GM10266 (cell line): ENCODE results near the gene MYO1E.
"Not testable (repeated sequence)": the region's sequence is repeated elsewhere in the genome, so short reads cannot be mapped to it uniquely, and the experiment has no call there.

Experiments
- DNase-seq: peaks from one replicate; pipeline ENCODE4 v3.0.0; 2012; ENCODE audit errors: extremely low spot score
- TF ChIP-seq, protein P1 (sequence below): IDR thresholded peaks from 2 replicates; pipeline ENCODE4 v1.5.1; 2012; ENCODE audit warnings: mild to moderate bottlenecking, low read depth; ENCODE audit not compliant: control insufficient read depth, insufficient read depth; ENCODE audit errors: missing control alignments

Gene MYO1E

DNA sequence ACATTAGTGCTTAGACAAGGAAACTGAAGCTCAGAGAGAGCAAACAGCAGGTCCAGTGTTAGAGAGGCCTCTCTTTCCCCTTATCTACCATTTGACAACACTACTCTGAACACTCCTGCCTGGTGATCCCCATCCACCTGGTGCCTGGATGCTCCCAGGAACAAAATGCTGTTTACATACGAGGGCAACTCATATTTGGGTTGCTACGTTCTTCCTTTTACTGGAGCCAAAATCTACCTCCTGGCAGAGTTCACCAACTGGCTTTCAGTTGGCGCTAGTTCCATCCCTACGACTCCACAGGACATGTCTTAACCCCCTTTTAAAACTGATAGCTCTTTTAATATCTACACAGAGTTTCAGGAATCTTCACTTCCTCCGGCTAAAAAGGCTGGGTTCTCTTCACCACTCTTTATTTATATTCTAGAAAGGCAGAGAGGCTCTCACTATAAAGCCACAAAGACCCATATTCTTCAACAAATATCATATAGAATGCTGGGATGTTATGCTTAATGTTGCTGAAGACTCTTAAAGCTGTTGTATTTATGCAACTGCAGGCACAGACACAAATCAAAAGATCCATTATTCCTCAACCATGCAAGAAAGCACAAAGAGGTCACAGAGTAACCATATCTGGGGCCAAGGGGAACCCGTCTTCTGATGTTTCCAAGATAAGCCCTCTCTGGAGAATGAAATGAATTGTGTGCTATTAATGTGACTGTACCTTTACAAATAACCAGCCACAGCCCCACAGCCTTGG is 219.8 kb downstream of the MYO1E start:
- TF ChIP-seq, protein P1, sequence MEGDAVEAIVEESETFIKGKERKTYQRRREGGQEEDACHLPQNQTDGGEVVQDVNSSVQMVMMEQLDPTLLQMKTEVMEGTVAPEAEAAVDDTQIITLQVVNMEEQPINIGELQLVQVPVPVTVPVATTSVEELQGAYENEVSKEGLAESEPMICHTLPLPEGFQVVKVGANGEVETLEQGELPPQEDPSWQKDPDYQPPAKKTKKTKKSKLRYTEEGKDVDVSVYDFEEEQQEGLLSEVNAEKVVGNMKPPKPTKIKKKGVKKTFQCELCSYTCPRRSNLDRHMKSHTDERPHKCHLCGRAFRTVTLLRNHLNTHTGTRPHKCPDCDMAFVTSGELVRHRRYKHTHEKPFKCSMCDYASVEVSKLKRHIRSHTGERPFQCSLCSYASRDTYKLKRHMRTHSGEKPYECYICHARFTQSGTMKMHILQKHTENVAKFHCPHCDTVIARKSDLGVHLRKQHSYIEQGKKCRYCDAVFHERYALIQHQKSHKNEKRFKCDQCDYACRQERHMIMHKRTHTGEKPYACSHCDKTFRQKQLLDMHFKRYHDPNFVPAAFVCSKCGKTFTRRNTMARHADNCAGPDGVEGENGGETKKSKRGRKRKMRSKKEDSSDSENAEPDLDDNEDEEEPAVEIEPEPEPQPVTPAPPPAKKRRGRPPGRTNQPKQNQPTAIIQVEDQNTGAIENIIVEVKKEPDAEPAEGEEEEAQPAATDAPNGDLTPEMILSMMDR: no peak
- DNase-seq: no peak

DNA sequence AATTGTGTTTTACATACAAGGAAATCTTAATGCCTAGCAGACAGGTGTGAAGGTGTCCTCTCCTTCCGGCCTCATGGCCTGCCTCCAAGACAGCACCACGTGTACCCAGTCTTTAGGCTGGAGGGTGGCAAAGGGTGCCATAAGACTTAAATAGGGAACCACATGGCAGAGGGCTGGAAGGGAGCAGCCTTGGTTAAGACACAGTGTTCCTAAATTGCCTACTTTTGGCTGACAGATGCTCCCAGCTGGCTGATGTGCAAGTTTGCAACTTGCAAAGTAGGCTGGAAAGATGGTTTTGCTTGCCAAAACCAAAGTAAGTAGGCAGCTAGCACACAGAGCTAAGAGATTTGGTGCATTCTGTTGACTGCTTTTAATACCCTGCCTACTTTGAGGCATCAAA is 222.5 kb downstream of the MYO1E start:
- TF ChIP-seq, protein P1: no peak
- DNase-seq: no peak

DNA sequence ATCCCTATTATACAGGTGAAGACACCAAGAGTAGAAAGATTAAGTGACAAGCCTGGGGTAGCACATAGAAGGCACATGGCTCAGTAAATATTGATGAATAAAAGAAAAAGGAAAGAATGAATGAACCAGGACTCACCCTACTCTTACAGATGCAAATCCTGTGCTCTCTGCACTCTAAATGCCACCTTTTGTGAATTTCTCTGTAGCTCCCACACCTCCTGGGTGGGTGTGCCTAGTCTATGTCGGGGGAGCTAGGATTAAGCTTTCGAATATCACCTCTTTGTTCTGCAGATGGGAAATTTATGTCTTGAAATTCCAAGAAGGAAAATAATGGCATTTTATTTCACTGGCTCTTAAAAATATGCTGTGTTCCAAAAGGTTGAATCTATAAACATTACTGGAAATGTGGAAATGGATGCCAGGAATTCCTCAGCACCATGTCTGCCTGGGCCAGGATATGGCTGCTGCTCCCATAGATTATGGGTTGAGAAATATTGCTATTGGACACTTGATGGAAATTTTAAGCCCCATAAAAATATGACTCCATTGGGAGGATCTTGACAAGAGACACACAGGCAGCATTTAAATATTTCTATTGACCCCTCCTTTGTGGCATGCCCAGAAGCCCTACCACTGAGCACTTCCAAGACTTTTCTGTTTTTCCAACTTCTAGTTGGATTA is 224.4 kb downstream of the MYO1E start:
- no peak for DNase-seq
- TF ChIP-seq, protein P1: no peak

DNA sequence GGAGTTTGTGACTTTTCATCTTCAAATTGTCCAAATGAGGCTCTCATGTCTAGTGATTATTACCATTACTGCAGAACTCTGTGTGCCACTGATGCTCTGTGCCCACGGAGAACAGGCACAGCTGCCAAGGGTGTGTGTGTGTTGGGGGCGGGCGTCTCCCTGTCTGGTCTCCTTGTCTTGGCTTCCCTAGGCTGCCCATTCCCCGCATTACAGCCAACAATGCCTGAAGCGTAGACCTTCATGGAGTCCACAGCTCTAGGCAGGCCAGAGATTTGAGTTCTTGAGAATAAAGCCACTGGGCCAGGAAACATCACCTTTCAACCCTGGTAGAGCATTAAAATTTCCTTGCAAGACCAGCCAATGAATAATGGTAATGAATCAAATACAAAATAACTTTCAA is 225.0 kb downstream of the MYO1E start:
- DNase-seq: no peak
- TF ChIP-seq, protein P1: no peak

DNA sequence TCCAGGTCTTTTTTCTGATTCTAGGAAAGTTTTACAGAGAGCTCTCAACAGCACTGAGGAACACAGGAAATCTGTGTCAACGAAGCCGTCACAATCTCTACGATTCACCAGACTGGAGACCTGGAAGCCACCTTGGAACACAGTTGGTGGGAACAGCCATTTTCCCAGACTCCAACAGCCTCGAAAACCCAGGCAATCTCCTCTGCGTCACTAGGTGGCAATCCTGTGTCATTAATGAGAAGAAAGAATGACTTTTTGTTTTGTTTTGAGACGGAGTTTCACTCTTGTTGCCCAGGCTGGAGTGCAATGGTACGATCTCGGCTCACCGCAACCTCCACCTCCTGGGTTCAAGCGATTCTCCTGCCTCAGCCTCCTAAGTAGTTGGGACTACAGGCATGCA is 228.1 kb downstream of the MYO1E start:
- DNase-seq: not testable (repeated sequence)

DNA sequence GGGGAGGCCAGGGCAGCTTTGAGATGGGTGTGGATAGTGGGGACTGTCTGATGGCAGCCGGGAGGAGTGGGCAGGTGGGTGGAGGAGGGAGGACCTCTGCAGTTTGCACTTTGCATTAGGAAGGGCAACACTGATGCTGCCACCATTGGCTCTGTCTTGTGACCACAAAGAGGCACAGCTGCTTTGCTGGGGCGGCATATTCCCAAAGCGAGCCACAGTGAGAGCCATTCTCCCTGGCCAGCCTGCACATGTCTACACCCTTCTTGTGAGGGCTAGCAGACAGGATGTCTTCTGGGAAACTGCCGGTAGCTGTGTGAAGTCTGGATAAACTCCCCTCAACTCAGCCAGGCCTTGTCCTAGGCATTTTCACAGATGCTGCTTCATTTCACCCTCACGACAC is 229.4 kb downstream of the MYO1E start:
- TF ChIP-seq, protein P1: no peak
- no peak for DNase-seq

DNA sequence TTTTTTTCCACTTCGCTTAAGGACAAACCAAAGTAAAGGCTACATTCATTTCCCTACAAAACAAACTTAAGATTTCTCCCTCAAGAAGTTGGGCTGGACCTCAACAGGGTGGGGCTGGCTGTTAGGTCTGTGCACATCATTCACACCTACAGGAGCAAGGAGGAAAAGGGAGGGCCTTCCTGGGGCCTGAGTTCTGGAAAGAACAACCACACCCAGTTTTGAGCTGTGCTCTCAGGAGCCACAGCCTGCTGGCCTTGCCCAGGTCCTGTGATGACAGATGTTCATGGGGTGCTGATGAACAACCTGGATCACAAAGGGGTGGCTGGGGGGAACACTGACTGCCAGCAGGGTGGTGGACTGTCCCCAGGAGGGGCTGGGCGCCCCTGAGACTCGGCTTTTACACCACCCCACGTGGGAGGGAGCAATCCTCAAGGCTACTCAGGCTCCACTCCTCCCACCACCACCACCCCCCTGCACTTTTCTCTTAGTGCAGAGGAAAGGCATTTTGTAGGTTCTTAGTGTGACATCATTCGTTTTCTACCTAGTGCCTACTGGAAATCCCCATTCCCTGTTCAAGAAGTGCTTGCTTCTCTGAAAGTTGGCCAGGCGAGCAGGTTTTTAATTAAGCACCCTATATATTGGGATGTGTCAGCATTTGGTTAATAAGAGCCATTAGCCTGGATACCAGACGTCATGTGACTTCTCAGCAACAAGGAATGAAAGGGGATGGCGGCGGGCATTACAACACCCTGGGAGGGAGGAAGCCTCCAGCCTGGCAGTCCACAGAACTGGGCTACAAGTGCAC is 232.0 kb downstream of the MYO1E start:
- peak; percentile 25 for DNase-seq
- TF ChIP-seq, protein P1: no peak
